GM12891 (cell line): ENCODE data around the gene GJA3.

Experiments
- POLR2AphosphoS5 ChIP-seq: IDR thresholded peaks from 2 replicates; pipeline ENCODE4 v1.6.1; 2011; ENCODE audit warnings: low read depth, low read length, control low read depth
- TAF1 ChIP-seq: IDR thresholded peaks from 2 replicates; pipeline ENCODE4 v1.6.1; 2011; ENCODE audit warnings: low read depth, low read length, control low read depth

DNA sequence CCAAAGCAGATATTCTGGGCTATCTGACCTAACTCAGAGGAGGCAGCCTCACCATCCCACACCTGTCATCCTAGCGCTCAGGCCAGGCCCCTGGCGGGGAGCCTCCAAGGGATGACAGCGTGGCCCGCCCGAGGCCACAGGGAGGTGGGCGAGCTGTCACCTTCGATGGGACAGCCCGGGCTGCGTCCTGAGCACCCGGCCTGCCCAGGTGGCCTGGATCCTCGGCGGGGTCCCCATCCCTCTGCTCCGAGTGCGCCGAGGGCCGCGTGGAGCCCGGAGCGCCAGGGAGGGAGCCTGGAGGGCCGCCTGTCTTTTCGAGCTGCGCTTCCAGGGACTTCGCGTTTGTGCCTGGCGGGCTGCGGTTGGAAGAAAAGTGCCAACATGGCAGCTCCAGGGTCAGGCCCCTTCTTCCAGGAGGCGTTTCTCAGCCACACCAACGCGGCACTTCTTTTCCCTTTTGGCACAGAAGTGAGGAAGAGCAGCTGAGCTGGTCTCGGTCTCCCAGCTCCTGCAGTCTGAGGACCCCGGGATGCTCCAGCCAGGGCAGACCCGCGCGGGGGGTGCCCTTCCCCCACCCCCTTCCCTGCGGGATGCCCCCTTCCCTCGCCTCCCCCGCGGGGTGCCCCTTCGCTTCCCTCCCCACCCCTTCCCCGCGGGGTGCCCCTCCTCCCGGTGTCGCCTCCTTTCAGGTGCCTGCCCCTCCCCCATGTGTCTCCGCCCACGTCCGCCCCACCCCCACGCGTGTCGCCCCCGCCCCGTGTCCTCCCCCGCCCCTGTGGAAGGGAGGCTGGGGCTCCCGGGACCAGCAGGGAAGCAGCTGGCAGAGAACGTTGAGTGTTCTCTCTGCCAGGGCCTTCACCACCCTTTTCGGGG, 42.3 kb downstream of the GJA3 start:
- TF ChIP-seq TAF1 = no peak
- no peak for TF ChIP-seq POLR2AphosphoS5
